Gastroesophageal sphincter (tissue), 3 donors: Measurements from ENCODE around the gene ARFIP1.

Source experiments
- POLR2A ChIP-seq, 2 donors: fragments of 450-650 bp; IDR thresholded peaks; one replicate each; pipeline ENCODE4 v1.6.1; 2017; ENCODE audit warnings: antibody characterized with exemption in 2 of 2, mild to moderate bottlenecking in 2 of 2, moderate library complexity in 1 of 2
- POLR2AphosphoS5 ChIP-seq: sonication (generic); formaldehyde crosslinking; IDR thresholded peaks from one replicate; pipeline ENCODE4 v1.6.1; 2017; ENCODE audit warnings: antibody characterized with exemption
- TF ChIP-seq, protein P1 (sequence below), 4 experiments: fragments of 200-600 bp in 2 of 4; fragments of 450-650 bp in 2 of 4; sonication (generic) in 1 of 4; IDR thresholded peaks; one replicate each; pipeline ENCODE4 v1.5.1; 2017 to 2019; ENCODE audit warnings: antibody characterized with exemption in 4 of 4, mild to moderate bottlenecking in 2 of 4, moderate library complexity in 2 of 4

DNA sequence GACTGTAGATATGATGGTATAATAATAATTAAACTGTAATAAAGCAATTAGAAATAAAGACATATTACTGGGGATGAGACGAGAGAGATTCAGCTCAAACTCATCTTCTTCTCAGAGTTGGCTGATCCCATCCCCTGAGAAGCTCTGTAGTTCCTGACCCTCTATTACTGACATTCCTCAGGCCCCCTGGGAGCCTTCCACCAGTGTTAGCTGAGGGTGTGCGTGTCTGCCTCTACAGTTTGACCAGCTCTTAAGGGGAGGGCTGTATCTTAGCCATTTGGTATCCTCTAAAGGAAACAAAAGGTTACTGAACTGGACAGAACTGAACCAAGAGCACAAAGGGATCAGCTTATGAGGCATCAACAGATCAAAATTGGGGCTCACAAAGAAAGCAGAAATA, 167.6 kb downstream of the ARFIP1 start:
- TF ChIP-seq POLR2A (IDR thresholded peaks at IDR 0.05) (no peak), POLR2AphosphoS5 (no peak)
- TF ChIP-seq, protein P1, sequence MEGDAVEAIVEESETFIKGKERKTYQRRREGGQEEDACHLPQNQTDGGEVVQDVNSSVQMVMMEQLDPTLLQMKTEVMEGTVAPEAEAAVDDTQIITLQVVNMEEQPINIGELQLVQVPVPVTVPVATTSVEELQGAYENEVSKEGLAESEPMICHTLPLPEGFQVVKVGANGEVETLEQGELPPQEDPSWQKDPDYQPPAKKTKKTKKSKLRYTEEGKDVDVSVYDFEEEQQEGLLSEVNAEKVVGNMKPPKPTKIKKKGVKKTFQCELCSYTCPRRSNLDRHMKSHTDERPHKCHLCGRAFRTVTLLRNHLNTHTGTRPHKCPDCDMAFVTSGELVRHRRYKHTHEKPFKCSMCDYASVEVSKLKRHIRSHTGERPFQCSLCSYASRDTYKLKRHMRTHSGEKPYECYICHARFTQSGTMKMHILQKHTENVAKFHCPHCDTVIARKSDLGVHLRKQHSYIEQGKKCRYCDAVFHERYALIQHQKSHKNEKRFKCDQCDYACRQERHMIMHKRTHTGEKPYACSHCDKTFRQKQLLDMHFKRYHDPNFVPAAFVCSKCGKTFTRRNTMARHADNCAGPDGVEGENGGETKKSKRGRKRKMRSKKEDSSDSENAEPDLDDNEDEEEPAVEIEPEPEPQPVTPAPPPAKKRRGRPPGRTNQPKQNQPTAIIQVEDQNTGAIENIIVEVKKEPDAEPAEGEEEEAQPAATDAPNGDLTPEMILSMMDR (IDR thresholded peaks at IDR 0.05) = no peak
